Measurements from ENCODE around the gene FCHSD2. TPM values are rescaled to one million over a fixed set of nuclear protein-coding genes. Genes with fewer than 3 reads are reported as not detected.
"Not testable (repeated sequence)": the region's sequence is repeated elsewhere in the genome, so short reads cannot be mapped to it uniquely, and the experiment has no call there.

FCHSD2 gene
- total and polyA plus RNA-seq, 9 donors: 18.6 to 68.5 (median 53.8) TPM

DNA sequence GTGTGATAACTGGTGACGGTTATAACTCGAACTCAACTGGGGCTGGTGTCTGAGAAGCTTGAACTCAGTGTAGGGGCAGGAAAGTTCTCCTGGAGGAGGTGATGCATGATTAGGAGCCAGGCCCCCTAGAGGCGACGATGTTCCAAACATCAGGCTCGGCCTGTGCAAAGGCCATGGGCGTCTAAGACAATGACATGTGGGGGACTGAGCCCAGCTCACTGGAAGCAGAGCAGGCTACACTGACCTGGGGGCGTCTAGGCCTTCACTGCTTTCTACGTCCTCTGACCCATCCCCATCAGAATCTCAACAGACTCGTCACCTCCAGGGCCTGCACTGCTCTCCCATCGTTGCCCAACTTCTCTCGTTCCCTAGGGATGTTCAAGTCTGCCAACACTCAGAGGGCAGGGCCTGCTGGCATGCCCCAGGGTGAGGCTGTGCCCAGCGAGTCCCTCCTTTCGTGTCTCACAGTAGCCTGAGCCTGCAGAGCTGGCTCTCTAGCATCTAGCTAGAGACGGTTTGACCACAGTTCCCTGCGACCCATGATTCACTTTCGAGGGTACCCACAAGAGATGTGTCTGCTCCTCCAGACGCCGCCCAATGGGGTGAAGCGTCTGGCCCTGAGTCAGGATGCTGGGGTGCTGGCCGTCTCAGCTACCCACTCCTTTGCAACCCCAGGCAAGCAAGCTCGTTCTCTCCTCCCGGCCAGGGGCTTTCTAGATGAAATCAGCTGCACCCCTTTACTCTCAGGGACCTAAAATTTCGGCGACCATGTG is 329.0 kb downstream of the FCHSD2 start:
- H3K27ac ChIP-seq: peak overlapping the region; percentile 77 to 92
- H3K4me3 ChIP-seq: peak overlapping the region; percentile 60
- no peaks in the 10 kb centered on the region for H3K36me3 ChIP-seq
- DNase-seq: peak in 4 of 5 donors; percentile 24 to 57 (median 48)
- TF ChIP-seq CTCF (IDR thresholded peaks at IDR 0.05): peak in 1 of 3 donors; percentile 44
- TF ChIP-seq POLR2A (IDR thresholded peaks at IDR 0.05): no peak
- intact Hi-C loops (cut with DNase I): loop anchor here in 1 of 4 donors (10.0 kb wide), 1 partner anchor 208 kb away; no protein-coding TSS in a partner anchor
- 3 to 5% (median 3%) methylated on average over 24 of the region's 24 CpGs for WGBS, 3 donors
- H3K27me3 ChIP-seq: no peaks in the 10 kb centered on the region
- peaks cover 10% of the 10 kb centered on the region for H3K4me1 ChIP-seq (ENCODE audit: insufficient read depth)
- H3K9me3 ChIP-seq: no peaks in the 10 kb centered on the region

- Histone ChIP-seq H3K27ac (peak overlapping the region in 1 of 2 donors; percentile 92), H3K4me3 (peak overlapping the region; percentile 60), H3K27me3 (no peaks in the 10 kb centered on the region), H3K9me3 (no peaks in the 10 kb centered on the region), H3K36me3 (no peaks in the 10 kb centered on the region), H3K4me1 (ENCODE audit: insufficient read depth) (peaks cover 10% of the 10 kb centered on the region)
- intact Hi-C loops (cut with DNase I): loop anchor here in 1 of 4 donors (10.0 kb wide), 1 partner anchor 208 kb away; no protein-coding TSS in a partner anchor
- DNase-seq: no peak
- TF ChIP-seq EP300 (IDR thresholded peaks at IDR 0.05) (no peak), POLR2A (IDR thresholded peaks at IDR 0.05) (no peak), CTCF (IDR thresholded peaks at IDR 0.05) (no peak)
- 39 to 53% (median 52%) methylated on average over 4 of the region's 4 CpGs for WGBS, 3 donors
These were observed 329.5 kb downstream of the FCHSD2 start for GRCh38 chr11:72812604-72812966.

GRCh38 chr11:72811686-72812085 is 330.4 kb downstream of the FCHSD2 start:
- peak in 1 of 5 donors; percentile 13 for DNase-seq
- 90 to 94% (median 91%) methylated on average over 10 of the region's 10 CpGs for WGBS, 3 donors
- H3K36me3 ChIP-seq; H3K4me3 ChIP-seq; H3K4me1 ChIP-seq (ENCODE audit: insufficient read depth); H3K27me3 ChIP-seq; H3K9me3 ChIP-seq; H3K27ac ChIP-seq: not testable (repeated sequence)
- intact Hi-C loops (cut with DNase I): loop anchor here in 1 of 4 donors (10.0 kb wide), 1 partner anchor 207 kb away; no protein-coding TSS in a partner anchor

GRCh38 chr11:72808331-72808798 is 333.8 kb downstream of the FCHSD2 start:
- peaks cover 5% of the 10 kb centered on the region for H3K4me1 ChIP-seq (ENCODE audit: insufficient read depth)
- H3K36me3 ChIP-seq: no peaks in the 10 kb centered on the region
- no peak overlapping the region for H3K4me3 ChIP-seq
- no peaks in the 10 kb centered on the region for H3K27me3 ChIP-seq
- intact Hi-C loops (cut with DNase I): no loop called here
- H3K9me3 ChIP-seq: no peaks in the 10 kb centered on the region
- no peak for DNase-seq
- H3K27ac ChIP-seq: no peak overlapping the region
- WGBS, 3 donors: 89 to 94% (median 90%) methylated on average over 4 of the region's 4 CpGs
- no peak for TF ChIP-seq POLR2A (IDR thresholded peaks at IDR 0.05)
- no peak for TF ChIP-seq EP300 (IDR thresholded peaks at IDR 0.05)
- TF ChIP-seq CTCF (IDR thresholded peaks at IDR 0.05): no peak

DNA sequence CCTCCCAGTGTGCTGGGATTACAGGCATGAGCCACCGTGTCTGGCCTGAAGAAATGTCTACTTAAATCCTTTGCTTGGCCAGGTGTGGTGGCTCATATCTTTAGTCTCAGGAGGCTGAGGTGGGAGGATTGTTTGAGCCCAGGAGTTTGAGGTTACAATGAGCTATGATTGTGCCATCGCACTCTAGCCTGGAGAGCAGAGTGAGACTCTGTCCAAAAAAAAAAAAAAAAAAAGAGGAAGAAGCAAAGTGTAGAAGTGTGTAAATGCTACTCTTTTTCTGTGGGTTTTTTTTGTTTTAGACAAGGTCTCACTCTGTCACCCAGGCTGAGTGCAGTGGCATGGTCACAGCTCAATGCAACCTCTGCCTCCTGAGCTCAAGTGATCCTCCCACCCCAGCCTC is 334.3 kb downstream of the FCHSD2 start:
- H3K27ac ChIP-seq: no peak overlapping the region
- H3K9me3 ChIP-seq: no peaks in the 10 kb centered on the region
- TF ChIP-seq CTCF (IDR thresholded peaks at IDR 0.05): no peak
- TF ChIP-seq EP300 (IDR thresholded peaks at IDR 0.05): no peak
- no peak for TF ChIP-seq POLR2A (IDR thresholded peaks at IDR 0.05)
- H3K27me3 ChIP-seq: no peaks in the 10 kb centered on the region
- H3K4me1 ChIP-seq (ENCODE audit: insufficient read depth): peaks cover 2% of the 10 kb centered on the region
- no peak for DNase-seq
- no peaks in the 10 kb centered on the region for H3K36me3 ChIP-seq
- 71 to 84% (median 74%) methylated on average over 2 of the region's 2 CpGs for WGBS, 3 donors
- no peak overlapping the region for H3K4me3 ChIP-seq
- intact Hi-C loops (cut with DNase I): no loop called here
